Lung microvascular endothelial cell (primary cell): Measurements from ENCODE around the gene SLC9C1. TPM values are rescaled to one million over a fixed set of nuclear protein-coding genes. Genes with fewer than 3 reads are reported as not detected.
"Not testable (repeated sequence)": the region's sequence is repeated elsewhere in the genome, so short reads cannot be mapped to it uniquely, and the experiment has no call there.

Experiments
- DNase-seq, 2 donors: peaks; one replicate each; pipeline versions ENCODE4 v3.0.0 to v3.0.0-alpha.2; 2010; ENCODE audit warnings: low read depth in 2 of 2
- total RNA-seq: library from RNA; depleted of rRNA; stranded (reverse); fragments of >200 nt; gene quantifications from 2 replicates; pipeline ENCODE4 v1.2.1, GENCODE V29; 2014

The SLC9C1 gene
- total RNA-seq, 1 donor from 2014 or later: under 0.01 TPM

DNA sequence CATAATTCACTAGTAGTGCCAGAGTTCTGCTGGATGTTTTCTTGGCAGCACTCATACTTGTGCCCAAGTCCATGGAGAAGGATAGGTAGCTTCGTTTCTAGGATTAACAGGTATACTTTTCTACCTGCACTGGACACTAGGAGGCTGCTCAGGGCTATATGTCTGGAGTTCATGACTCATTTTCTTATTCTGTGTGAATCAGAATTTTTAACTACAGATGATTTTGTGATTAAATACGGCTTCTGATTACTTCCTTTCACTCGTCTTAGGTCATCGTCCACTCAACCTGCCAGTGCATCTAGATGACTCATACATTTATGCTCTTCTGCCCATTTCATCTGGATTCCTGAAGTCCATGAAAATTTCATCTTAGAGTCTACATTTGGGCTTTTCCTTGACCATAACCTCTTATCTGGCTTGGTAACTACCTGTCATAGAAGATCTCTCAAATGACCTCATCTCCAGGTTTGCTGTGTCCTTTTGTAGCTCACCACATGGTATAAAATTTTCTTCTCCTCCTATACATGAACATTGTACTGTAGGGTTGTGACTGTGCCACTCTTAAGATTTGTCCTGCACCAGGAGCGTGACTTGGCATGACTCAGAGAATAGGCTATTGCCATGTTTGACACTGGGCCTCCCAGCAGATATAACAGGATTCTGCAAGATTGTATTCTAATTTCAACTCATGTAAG, 94.2 kb downstream of the SLC9C1 start:
- DNase-seq: peak in 1 of 2 donors; percentile 10

GRCh38 chr3:112197131-112197530, 96.9 kb downstream of the SLC9C1 start:
- DNase-seq: no peak

DNA sequence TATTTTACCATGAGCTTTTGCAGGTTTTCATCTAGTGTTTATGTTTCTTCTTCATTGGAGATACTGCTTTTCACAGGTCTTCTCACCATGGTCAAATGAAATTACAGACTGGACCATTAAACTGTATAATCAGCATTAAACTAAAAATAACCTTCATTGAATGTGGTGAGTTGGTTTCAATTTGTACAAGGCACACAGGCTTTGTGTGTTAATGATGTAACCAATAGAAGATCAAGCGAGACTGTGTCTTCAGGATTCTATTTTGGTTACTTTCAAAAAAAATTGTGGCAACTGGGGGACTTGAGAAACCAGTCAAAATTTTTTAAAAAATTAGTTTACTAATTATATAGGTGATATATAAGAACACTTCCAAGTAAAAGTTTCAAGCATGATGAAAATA, 106.7 kb downstream of the SLC9C1 start:
- DNase-seq: no peak

- DNase-seq: not testable (repeated sequence)
These were observed 108.5 kb downstream of the SLC9C1 start for GRCh38 chr3:112185423-112186035.

DNA sequence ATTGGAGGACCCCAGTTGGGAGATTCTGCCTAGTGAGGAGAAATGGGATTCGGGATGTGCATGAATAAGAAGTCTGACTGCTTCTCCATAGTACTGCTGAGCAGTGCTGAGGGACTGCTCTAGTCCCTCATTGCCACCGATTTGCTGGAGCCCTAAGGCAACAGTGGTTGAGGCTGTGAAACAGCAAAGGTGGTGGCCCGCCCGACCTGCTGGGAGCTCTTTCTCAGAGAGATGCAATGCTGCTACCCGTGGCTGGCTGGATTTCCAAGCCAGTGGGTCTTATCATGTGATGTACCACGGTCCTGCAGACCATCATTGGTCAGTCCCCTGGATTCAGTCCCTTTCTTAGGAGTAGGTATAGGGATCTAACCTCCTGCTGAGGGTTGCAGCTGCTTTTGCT, 118.4 kb downstream of the SLC9C1 start:
- no peak for DNase-seq

- DNase-seq: no peak
These were observed 119.0 kb downstream of the SLC9C1 start for GRCh38 chr3:112175037-112175436.

DNA sequence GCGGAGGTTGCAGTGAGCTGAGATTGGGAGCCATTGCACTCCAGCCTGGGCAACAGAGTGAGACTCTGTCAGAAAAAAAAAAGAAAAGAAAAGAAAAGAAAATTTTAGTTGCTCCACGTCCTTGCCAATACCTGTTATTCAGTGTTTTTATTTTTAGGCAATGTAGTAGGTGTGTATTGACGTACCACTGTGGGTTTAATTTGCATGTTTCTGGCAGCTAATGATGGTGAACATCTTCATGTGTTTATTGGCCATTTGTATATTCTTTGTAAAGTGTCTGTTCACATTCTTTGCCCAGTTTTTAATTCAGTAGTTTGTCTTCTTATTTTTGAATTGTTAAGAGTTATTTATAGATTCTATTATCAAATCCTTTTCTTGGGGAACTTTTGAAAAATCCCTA, 122.9 kb downstream of the SLC9C1 start:
- DNase-seq: no peak

- no peak for DNase-seq
These were observed 124.0 kb downstream of the SLC9C1 start for GRCh38 chr3:112170046-112170445.

GRCh38 chr3:112167758-112168157, 126.3 kb downstream of the SLC9C1 start:
- no peak for DNase-seq

DNA sequence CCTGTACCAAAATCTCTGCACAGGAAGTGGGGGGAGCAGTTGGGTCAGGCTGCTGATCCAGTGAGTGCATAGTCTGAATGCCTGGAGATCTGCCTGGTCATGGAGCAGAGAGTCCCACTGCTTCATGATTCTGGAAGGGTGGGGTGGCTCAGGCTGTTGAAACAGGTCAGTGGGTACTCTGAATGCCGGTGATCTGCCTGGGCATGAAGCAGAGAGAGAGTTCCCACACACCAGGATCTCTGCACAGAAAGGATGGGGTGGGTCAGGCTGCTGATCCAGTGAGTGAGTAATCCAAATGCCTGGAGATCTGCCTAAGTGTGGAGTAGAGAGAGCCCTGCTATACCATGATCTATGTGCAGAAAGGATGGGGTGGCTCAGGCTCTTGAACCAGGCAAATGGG, 144.9 kb downstream of the SLC9C1 start:
- DNase-seq: no peak

DNA sequence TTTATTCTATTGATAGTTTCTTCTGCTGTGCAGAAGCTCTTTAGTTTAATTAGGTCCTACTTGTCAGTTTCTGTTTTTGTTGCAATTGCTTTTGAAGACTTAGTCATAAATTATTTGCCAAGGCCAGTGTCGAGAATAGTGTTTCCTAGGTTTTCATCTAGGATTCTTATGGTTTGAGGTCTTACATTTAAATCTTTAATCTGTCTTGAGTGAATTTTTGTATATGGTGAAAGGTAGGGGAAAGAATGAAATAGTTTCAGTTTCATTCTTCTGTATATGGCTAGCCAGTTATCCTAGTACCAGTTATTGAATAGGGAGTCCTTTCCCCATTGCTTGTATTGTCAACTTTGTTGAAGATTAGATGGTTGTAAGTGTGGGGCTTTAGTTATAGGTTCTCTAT, 150.3 kb downstream of the SLC9C1 start:
- DNase-seq: no peak

DNA sequence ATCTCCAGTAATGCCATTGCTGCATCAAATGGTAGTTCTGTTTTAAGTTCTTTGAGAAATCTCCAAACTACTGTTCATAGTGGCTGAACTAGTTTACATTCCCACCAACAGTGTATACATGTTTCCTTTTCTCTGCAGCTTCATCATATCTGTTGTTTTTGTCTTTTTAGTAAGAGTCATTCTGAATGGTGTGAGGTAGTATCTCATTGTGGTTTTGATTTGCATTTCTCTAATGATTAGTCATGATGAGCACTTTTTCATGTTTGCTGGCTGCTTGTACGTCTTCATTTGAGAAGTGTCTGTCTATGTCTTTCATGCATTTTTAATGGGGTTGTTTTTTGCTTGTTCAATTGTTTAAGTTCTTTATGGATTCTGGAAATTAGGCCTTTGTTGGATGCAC, 150.8 kb downstream of the SLC9C1 start:
- DNase-seq: no peak

GRCh38 chr3:112141293-112141692, 152.7 kb downstream of the SLC9C1 start:
- DNase-seq: no peak

DNA sequence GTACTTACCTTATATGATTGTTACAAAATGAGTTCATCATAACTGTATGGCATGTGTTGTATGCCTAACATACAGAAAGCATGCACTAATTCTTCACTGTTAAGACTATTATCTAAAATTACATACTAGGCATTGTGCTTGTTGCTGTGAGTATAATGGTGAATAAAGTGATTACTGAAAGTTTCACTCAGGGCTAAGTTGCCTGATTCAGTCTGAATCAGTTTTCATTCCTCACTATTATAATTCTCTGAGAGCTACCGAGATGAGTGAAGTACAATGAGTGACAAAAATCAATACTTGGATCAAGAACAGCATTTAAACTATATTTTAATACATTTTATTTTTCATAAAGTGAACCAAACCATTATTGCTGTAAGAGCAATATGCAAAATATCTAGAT, 153.4 kb downstream of the SLC9C1 start:
- no peak for DNase-seq

DNA sequence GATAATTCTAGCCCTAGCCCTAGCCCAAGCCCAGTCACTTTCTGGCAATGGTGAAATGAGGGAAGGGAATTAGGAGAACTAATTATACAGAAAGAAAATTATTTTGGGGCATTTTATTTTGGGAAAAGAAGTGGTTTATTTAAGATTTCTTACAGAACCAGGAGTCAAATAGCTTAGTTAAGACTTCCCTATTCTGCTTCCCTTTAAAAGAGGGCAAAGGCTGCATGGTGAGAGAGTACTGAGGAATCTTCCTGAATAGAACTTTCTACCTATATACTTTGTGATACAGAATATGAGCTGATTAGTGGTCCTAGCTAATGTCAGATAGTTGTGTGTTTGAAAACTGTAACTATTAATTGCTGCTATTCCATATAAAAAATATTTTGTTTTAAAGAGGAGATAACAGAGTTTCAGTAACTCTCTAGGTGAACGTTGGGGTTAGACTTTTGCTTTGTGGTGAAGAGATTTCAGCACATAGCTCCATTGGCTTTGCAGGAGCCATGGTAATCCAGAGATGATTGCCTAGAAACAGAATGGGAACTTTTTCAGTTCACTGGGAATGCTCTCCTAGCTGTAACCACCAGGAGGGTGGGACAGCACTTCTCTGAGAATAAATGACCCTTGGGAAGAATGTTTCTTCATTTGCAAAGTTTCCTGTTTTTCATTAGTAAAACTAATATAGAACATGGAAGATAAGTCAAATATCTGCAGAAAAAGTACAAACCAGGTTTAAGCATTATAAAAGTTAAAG, 155.6 kb downstream of the SLC9C1 start:
- no peak for DNase-seq

DNA sequence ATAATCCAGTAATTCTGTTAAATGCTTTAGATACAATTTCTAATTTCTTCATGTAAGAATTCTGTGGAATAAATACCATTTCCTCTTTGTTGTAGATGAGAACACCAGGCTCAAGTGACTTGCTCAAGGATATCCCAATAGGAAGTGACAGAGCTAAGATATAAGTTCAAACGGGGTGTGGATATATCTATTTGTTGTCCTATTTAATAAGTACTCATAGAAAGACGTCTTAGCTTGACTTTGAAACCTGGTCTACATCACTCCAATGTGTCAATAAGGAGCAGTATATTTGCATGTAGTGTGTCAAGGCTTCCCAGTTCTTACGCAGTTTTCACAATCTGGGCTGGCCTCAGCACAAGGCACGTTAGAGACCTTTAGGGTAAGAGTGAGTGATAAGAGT, 156.2 kb downstream of the SLC9C1 start:
- DNase-seq: no peak

GRCh38 chr3:112136959-112137693, 156.9 kb downstream of the SLC9C1 start:
- DNase-seq: peak; percentile 56 to 63

GRCh38 chr3:112136046-112136445, 158.0 kb downstream of the SLC9C1 start:
- DNase-seq: no peak

GRCh38 chr3:112134335-112135124, 159.5 kb downstream of the SLC9C1 start:
- no peak for DNase-seq

DNA sequence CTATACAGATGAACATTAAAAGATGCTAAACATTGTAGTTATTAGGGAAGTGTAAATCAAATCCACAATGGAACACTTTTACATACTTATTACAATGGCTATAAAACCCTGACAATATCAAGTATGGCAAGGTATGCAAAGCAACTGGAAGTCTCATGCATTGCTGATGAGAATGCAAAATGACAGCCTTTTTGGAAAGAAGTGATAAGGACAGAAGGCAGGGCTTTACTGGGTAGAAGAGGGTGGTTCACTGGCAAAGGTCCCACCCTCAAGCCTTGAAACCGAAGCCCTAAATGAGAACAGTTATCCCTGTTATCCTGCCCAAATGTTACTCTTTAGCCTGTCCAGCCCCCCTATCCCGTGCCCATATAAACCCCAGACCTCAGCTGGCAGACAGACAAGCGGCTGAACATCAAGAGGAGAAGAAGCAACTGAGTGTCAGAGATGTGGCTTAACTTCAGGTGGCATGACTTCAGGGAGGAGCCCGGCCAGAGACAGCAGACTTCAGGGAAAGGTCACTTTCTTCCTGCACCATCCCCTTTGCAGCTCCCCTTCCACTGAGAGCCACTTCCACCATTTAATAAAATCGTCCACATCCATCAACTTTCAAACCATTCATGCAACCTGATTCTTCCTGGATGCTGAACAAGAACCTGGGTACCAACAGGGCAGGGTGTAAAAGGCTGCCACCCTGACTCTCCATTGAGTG, 160.2 kb downstream of the SLC9C1 start:
- DNase-seq: no peak
